Muscle layer of colon (tissue), 2 donors: ENCODE results near the gene S100A1.

Experiments
- H3K27ac ChIP-seq: one replicate; pipeline ENCODE4 v1.7.0; 2013; ENCODE audit warnings: low read depth, mild to moderate bottlenecking, low read length, moderate library complexity
- H3K27me3 ChIP-seq, 2 donors: one replicate each; pipeline ENCODE4 v1.7.0; 2013; ENCODE audit warnings: low read length in 2 of 2, mild to moderate bottlenecking in 2 of 2; ENCODE audit not compliant: insufficient read depth in 2 of 2, control insufficient read depth in 1 of 2
- H3K36me3 ChIP-seq: one replicate; pipeline ENCODE4 v1.7.0; 2013; ENCODE audit warnings: mild to moderate bottlenecking, low read length; ENCODE audit not compliant: insufficient read depth
- H3K4me1 ChIP-seq: one replicate; pipeline ENCODE4 v1.7.0; 2013; ENCODE audit warnings: mild to moderate bottlenecking, low read length; ENCODE audit not compliant: insufficient read depth
- H3K4me3 ChIP-seq, 2 donors: one replicate each; pipeline ENCODE4 v1.7.0; 2013; ENCODE audit warnings: low read length in 2 of 2, low read depth in 1 of 2, mild to moderate bottlenecking in 1 of 2, moderate library complexity in 1 of 2
- H3K9ac ChIP-seq: one replicate; pipeline ENCODE4 v1.7.0; 2013; ENCODE audit warnings: low read length
- H3K9me3 ChIP-seq: one replicate; pipeline ENCODE4 v1.7.0; 2013; ENCODE audit warnings: mild to moderate bottlenecking, low read length
- donor health status: abdominal sarcoma.
- donor health status: Adenocarcinoma of cecum.

The S100A1 gene

DNA sequence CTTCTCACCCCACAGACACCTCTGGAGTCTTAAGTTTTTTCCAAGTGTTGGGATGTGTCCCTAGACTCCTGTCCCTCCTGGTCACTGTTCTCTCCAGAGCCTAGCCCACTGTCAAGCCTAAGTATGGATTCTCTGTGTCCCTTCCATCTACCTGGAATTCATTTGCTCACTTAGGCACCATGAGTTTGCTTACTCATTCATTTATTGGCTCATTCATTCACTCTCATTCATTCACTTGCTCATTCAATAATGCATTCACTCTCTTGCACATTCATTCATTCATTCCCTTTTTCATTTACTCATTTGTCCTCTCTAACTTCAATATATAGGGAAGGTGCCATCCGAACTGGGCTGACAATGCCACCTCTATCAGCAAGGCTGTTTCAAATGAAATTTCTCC is 16.9 kb upstream of the S100A1 start:
- H3K27me3 ChIP-seq = no peaks in the 10 kb centered on the region
- H3K9ac ChIP-seq = no peak overlapping the region
- H3K27ac ChIP-seq = peak overlapping the region; percentile 45
- H3K4me1 ChIP-seq = peaks cover 42% of the 10 kb centered on the region
- H3K4me3 ChIP-seq = peak overlapping the region in 1 of 2 donors; percentile 88
- no peaks in the 10 kb centered on the region for H3K9me3 ChIP-seq
- peaks cover 19% of the 10 kb centered on the region for H3K36me3 ChIP-seq

DNA sequence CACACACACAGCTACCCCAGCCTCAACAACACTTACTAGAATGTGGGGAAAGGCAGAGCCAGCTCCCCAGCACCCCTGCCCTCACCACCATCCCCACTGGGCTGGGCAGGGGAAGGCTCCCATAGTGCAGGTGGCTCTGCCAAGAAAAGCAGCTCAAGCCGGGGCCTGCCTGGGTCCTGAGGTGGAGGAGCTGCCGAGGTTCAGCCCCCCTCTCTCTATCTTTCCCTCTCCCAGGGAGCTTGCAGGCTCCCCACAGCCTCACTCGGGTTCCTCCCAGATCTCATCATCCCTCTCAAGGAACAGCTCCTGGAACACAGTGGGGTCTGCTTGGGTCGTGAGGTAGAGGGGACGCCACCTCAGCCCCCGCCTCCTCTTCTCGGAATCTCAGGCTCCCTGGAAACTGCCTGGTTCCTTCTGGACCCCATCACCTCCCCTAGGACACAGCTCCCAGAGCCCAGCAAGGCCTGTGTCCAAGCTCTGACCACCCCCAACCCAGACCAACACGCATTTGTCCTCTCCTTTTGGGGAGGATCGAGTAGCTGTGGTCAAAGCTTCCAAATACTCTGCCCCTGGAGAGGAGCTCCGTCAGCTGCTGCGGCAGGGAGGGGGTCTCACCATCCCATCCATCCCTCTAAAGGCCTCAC is 16.0 kb upstream of the S100A1 start:
- Histone ChIP-seq H3K9ac (peak overlapping the region; percentile 78), H3K27me3 (no peaks in the 10 kb centered on the region), H3K4me1 (peaks cover 42% of the 10 kb centered on the region), H3K9me3 (no peaks in the 10 kb centered on the region), H3K4me3 (peak overlapping the region; percentile 88 to 91), H3K36me3 (peaks cover 10% of the 10 kb centered on the region), H3K27ac (peak overlapping the region; percentile 84)

DNA sequence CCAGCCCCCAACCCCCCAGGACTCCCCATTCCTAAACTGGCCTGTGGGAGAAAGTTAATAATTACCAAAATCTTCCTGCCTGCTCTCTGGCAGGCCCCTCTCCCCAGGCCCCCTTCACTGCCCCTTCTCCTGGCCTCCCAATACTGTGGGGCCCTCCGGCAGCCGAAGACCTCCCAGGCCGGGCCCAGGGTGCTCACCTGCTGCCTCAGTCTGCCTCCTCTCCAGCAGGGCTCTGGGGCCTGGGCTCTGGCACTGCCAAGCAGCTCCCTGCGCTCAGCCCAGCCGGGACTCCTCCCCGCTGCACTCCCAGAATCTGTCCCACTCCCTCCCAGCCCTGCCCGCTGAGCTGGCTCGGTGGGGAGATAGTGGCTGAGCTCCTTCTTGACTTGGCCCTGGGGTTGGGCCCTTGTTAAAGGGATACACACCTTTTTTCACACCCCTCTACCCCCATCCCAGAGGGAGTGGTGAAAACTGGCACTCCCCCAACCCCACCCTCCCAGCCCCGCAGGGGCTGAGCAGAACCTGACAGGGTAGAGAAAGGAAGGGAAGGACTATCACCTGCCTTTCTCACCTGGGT is 15.4 kb upstream of the S100A1 start, which contains the start of gene S100A16:
Gene S100A16, minus strand, starts transcription at position 383 of the 577 bp plus-strand sequence. CDS start 4,986 bp downstream, outside the sequence.
- no peaks in the 10 kb centered on the region for H3K9me3 ChIP-seq
- peak within 1 kb of the TSS; percentile 78 for H3K9ac ChIP-seq
- peaks cover 42% of the 10 kb centered on the region for H3K4me1 ChIP-seq
- peak within 1 kb of the TSS; percentile 88 to 91 for H3K4me3 ChIP-seq
- H3K27ac ChIP-seq = peak within 1 kb of the TSS; percentile 84
- H3K27me3 ChIP-seq = no peaks in the 10 kb centered on the region
- H3K36me3 ChIP-seq = peaks cover 4% of the 10 kb centered on the region

DNA sequence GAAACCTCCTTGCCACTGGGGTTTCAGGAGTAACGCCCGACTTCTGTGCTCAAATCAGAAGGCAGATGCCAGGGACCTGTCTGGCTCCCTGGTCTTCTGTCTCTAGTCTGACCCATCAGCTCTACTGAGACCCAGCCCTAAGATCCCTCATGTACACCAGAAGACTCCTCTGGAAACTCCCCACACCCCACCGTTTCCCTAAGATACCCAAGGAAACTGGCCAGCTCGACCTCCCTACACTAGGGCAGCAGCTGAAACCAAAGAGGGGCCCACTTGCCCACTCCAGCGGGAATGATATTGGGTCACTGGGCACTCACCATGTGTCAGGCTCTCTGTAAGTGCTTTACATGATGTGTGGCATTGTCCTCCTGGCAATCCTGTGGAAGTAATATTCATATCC is 14.8 kb upstream of the S100A1 start:
- peak overlapping the region; percentile 88 to 91 for H3K4me3 ChIP-seq
- peak overlapping the region; percentile 84 for H3K27ac ChIP-seq
- H3K27me3 ChIP-seq = no peaks in the 10 kb centered on the region
- H3K4me1 ChIP-seq = peaks cover 41% of the 10 kb centered on the region
- H3K9ac ChIP-seq = peak overlapping the region; percentile 78
- H3K9me3 ChIP-seq = no peaks in the 10 kb centered on the region
- no peaks in the 10 kb centered on the region for H3K36me3 ChIP-seq

DNA sequence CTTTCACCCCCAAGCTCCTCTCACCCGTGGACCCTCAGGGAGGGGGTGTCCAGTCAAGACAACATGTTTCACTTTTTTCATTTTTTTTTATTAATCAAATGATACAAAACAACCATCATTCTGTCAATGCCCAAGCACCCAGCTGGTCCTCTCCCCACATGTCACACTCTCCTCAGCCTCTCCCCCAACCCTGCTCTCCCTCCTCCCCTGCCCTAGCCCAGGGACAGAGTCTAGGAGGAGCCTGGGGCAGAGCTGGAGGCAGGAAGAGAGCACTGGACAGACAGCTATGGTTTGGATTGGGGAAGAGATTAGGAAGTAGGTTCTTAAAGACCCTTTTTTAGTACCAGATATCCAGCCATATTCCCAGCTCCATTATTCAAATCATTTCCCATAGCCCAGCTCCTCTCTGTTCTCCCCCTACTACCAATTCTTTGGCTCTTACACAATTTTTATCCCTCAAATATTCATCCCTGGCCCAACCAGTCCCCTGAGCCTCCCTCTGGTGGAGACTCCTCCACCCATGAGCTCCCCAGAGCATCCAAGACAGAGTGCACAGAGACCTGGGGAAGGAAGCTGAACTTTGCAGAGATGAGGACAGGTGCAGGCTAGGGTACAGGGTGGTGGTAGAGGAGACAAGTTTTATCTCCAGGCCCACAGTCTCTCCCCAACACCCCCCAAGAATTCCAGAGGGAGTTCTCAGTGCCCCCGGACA is 13.9 kb upstream of the S100A1 start:
- peaks cover 31% of the 10 kb centered on the region for H3K4me1 ChIP-seq
- H3K9ac ChIP-seq = no peak overlapping the region
- H3K4me3 ChIP-seq = no peak overlapping the region
- H3K27ac ChIP-seq = no peak overlapping the region
- no peaks in the 10 kb centered on the region for H3K9me3 ChIP-seq
- H3K27me3 ChIP-seq = no peaks in the 10 kb centered on the region
- no peaks in the 10 kb centered on the region for H3K36me3 ChIP-seq

DNA sequence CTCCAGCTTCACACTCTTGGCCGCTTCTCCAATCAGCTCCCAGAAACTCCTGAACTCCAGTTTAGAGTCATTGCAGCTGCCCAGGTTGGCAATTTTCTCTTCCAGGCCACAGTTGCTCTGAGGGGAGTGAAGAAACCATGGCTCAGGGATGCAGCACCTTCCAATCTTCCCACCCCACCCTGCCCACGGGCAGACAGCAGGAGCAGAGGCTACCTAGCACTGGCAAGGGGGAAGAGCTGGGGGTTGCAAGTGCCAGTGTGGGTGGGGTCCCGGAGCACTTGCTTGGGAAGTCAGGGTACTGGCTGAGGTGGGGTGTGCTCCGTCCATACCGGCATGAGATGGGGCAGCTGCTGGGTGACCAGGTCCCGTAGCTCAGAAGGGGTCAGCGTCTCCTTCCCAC is 13.3 kb upstream of the S100A1 start:
- Histone ChIP-seq H3K27ac (no peak overlapping the region), H3K4me1 (peaks cover 26% of the 10 kb centered on the region), H3K4me3 (no peak overlapping the region), H3K9ac (no peak overlapping the region), H3K27me3 (no peaks in the 10 kb centered on the region), H3K36me3 (no peaks in the 10 kb centered on the region), H3K9me3 (no peaks in the 10 kb centered on the region)

DNA sequence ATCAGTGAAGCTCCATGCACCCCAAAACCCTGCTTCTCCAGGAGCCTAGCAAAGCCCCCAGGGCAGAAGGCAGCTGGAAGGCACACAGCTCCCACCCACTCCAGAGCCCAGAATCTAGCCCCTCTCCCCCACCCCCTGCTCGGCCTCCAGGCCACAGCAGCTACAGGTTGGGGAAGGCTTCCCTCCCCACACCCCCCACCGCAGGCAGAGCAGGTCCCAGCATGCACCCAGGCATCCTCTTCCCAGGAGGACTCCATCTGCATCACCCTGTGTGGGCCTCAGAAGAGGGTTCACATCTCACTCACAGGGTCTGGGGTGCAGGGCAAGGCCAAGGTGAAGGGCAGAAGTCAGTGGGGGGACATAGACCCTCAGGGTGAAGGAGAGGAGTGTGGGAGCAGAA is 12.8 kb upstream of the S100A1 start:
- H3K4me1 ChIP-seq = peaks cover 21% of the 10 kb centered on the region
- no peak overlapping the region for H3K9ac ChIP-seq
- no peaks in the 10 kb centered on the region for H3K27me3 ChIP-seq
- no peak overlapping the region for H3K4me3 ChIP-seq
- H3K27ac ChIP-seq = no peak overlapping the region
- H3K9me3 ChIP-seq = no peaks in the 10 kb centered on the region
- H3K36me3 ChIP-seq = no peaks in the 10 kb centered on the region

DNA sequence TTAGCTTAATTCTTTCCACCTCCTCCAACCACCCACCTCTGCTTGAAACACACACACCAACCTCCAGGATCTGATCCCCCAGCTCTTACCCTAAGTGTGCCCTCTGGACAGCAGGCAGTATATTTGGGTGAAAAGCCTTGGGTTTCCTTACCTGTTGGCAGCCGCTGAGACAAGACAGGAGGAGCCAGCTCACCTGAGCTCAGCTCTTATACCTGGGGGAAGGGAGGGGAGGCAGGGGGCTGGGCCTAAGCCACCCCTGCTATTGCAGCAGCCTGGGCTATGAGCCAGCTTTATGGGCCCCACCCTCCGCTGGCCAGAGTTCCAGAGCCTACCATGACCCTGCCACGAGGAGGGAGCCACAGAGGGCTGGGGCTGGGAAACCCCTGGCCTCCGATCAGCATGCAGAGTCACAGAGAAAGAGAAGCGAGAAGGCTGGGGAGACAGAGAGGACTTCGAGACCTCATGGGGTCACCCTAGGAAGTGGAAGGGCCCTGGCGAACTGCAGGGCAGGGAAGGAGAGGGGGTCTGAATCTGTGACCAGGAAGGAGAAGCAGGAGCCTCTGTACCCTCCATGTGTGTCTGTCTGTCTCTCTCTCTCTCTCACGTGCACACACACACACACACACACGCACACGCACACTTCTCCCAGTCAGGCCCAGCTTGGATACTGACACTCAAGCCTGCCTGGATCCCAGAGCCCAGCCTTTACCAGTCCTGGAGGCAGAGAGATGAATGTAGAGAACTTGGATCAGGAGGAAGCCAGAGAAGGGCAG is 11.9 kb upstream of the S100A1 start, which contains the start of gene S100A14:
Gene S100A14, minus strand, starts transcription at position 182 of the 773 bp plus-strand sequence. CDS start 467 bp downstream, outside the sequence.
- Histone ChIP-seq H3K9me3 (no peaks in the 10 kb centered on the region), H3K27ac (no peak within 1 kb of the TSS), H3K4me1 (peaks cover 13% of the 10 kb centered on the region), H3K4me3 (no peak within 1 kb of the TSS), H3K27me3 (no peaks in the 10 kb centered on the region), H3K9ac (no peak within 1 kb of the TSS), H3K36me3 (no peaks in the 10 kb centered on the region)

DNA sequence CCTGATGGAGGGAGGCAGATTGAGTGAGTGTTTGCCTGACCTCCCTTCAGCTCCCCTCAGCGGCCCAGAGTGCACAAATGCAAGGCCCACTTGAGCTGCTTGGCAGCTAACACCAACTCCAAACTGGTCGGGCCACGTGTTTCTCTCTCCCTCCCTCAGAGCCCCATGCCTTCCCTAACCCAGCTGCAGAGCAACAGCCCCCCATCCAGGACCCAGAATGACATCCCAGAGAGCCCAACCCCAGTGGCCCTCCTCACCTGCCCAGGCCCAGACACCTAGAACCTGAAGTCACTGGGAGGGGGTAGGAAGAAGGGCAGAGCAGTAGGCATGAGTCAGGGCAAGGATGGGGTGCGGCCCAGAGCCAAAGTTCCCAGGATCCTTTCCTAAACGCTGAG is 11.3 kb upstream of the S100A1 start:
- Histone ChIP-seq H3K4me1 (peaks cover 7% of the 10 kb centered on the region), H3K36me3 (no peaks in the 10 kb centered on the region), H3K9ac (no peak overlapping the region), H3K27ac (no peak overlapping the region), H3K4me3 (no peak overlapping the region), H3K9me3 (no peaks in the 10 kb centered on the region), H3K27me3 (no peaks in the 10 kb centered on the region)

DNA sequence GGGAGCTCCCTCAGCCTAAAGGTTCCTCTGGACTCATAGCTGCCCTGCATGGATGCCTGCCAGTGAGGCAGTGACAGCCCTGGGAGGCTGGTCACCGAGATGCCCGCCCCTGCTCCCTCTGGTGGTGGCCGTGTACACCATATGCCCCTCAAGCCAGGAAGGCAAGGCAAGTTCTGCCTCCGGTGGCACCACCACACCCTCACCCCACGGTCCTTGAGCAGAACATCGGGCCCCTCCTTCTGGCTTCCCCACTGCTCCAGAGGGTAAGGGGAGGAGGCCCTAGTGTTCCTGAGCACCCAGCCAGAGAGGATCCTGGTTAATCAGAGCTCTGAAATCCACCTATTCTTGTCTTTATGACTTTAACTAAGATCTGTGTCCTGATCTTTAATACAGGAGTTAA is 10.6 kb upstream of the S100A1 start:
- no peak overlapping the region for H3K4me3 ChIP-seq
- no peaks in the 10 kb centered on the region for H3K9me3 ChIP-seq
- peaks cover 7% of the 10 kb centered on the region for H3K4me1 ChIP-seq
- H3K9ac ChIP-seq = no peak overlapping the region
- H3K27me3 ChIP-seq = no peaks in the 10 kb centered on the region
- no peak overlapping the region for H3K27ac ChIP-seq
- H3K36me3 ChIP-seq = peaks cover 5% of the 10 kb centered on the region

DNA sequence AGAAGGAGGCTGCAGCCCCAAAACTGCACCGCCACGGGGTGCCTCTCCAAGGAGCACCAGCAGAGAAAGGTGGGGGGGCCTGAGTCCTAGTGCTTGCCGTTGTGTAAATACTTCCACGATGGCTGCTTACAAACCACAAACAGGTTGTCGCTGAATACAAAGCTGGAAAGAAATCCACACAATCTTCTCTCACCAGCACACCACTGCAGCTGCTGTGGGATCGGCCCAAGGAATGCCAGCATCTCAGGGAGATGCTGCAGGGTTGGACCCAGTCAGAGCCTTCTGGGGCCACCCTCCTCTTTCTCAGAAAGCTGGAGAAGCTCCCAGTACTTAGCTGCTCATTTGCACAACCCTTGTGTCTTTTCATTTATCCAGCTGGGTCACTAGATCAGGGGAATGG is 9.1 kb upstream of the S100A1 start:
- Histone ChIP-seq H3K27ac (no peak overlapping the region), H3K36me3 (peaks cover 5% of the 10 kb centered on the region), H3K9me3 (no peaks in the 10 kb centered on the region), H3K4me1 (peaks cover 7% of the 10 kb centered on the region), H3K27me3 (no peaks in the 10 kb centered on the region), H3K4me3 (no peak overlapping the region), H3K9ac (no peak overlapping the region)
